ENCODE measurements around the gene EFHC2.
"Not testable (repeated sequence)": the region's sequence is repeated elsewhere in the genome, so short reads cannot be mapped to it uniquely, and the experiment has no call there.

- TF ChIP-seq CTCF, POLR2A (IDR thresholded peaks at IDR 0.05): not testable (repeated sequence)
Measured at GRCh38 chrX:44187915-44188314, 155.6 kb downstream of the EFHC2 start.

All from prostate gland (tissue), 2 donors.